Stimulated activated CD4-positive, alpha-beta T cell treated with anti-CD3 and anti-CD28 coated beads, Interleukin-2, amount 100 ng/mL, for 24 hours (primary cell): ENCODE data around the gene PRMT7.

Experiments
- DNase-seq, 2 donors: peaks; one replicate each; pipeline ENCODE4 v3.0.0-alpha.2; 2020

Gene PRMT7

DNA sequence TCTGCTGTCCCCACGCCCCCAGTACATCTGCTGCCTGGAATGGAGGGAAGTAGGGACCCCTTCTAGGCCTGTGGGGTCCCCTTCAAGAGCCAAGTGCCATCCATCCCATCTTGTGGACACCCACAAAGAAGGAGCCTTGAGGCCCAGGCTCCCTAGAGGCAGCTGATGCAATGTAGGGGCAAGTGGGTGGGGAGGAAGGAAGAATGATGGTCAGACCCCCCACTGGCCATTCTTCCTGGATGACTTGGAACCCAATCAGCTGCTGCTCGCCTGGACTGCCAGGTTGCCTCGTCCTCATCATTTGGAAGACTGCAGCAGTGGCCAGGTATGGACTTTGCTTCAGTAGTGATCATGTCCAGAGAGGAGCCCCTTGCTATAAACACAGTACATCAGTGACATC, 88.6 kb downstream of the PRMT7 start:
- no peak for DNase-seq

DNA sequence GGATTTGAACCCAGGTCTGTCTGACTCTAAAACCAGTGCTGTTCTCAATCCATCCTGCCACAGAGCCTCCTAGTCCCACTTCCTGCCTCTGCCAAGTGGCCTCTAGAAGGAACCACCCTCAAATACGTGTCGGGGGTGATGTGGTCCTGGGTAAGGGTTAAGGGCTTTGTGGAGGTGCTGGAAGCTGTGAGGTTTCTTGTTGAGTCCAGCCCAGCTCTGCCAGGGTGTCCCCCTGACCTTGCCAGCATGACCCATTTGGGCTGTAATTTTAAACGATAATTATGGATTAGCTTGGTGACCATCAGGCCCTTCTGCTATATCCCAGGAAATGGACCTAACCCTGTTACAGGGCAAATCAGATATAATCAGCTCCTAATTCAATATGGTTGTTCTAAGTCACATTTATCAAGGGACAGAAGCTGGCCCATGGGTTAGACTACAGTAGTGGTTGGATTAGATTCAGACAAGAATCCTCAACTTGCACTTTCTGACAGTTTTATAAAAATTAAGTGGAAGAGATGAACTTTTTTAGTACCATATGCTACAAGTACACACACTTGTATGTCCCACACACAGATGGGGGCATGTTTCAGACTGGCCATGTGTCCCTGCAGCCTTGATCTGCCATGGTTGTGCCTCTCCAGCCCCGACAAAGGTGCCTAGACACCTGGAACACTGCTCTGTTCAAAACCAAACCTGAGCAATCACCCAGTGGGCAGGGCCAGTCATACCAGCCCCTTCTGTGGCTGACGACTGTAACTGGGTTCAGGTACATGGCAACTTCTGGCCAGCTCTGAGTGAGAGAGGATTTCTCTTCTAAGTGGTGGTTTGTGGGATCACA, 89.5 kb downstream of the PRMT7 start:
- DNase-seq, result no peak

DNA sequence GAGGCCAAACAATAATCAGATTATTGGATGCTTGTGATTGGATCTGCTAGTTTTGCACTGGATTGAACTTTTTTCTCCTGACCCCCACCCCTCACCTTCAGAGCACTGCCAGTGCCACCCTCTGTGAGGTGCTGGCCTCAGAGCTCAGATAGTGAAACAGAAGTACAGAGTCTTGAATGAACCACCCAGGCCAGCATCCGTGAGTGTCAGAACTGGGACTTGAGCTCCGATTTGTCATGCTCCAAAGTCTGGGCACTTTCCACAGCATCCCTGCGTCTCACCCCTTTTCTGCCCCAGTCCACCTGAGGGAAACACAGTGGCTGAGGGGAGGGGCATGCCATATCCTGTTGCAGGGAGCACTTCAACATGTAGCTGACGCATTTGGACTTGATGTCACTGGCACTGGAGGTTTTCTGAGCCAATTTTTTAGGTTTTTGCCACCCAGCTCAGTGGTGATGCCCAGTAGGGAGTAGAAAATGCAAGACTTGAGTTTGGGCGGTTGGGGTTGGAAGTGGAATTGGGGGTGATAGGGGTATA, 90.2 kb downstream of the PRMT7 start:
- no peak for DNase-seq

- DNase-seq, result no peak
Measured at GRCh38 chr16:68401871-68402747, 91.3 kb downstream of the PRMT7 start.

- no peak for DNase-seq
Measured at GRCh38 chr16:68402748-68403040, 91.9 kb downstream of the PRMT7 start.

DNA sequence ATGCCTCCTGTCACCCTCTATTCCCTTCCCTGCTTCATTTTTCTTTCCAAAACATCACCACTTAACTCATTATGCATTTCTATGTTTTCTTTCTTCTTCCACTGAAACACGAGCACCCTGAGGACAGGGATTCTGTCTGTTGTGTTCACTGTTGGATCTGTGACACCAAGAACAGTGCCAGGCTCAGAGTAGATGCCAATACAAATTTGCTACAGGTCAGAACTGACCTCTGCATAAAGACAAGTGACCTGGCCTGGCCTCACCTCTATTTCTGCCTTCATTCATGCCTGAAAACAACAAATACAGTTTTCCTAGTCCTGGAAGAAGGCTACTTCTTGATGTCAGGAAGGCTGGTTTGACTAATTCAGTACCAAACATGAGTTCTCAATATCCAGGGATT, 92.4 kb downstream of the PRMT7 start:
- no peak for DNase-seq

DNA sequence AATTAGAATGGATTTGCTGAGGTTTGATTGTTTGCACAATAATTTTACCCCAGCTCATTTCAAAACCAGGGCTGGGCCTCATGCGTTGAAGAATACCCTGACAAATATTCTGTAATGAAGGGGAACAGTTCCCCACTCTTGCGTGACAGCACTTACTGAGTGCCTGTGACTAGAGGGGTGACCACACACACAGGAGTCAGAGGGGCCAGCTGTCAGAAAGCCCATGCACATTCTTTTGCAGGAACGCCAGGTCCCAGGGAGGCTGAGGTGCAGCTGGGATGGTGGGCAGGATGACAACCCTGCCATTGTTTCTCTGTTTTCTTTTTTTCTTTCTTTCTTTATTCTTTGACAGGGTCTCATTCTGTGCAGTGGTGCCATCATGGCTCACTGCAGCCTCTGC, 92.9 kb downstream of the PRMT7 start:
- DNase-seq, result no peak

- DNase-seq, result no peak
Measured at GRCh38 chr16:68404736-68405345, 94.0 kb downstream of the PRMT7 start.

DNA sequence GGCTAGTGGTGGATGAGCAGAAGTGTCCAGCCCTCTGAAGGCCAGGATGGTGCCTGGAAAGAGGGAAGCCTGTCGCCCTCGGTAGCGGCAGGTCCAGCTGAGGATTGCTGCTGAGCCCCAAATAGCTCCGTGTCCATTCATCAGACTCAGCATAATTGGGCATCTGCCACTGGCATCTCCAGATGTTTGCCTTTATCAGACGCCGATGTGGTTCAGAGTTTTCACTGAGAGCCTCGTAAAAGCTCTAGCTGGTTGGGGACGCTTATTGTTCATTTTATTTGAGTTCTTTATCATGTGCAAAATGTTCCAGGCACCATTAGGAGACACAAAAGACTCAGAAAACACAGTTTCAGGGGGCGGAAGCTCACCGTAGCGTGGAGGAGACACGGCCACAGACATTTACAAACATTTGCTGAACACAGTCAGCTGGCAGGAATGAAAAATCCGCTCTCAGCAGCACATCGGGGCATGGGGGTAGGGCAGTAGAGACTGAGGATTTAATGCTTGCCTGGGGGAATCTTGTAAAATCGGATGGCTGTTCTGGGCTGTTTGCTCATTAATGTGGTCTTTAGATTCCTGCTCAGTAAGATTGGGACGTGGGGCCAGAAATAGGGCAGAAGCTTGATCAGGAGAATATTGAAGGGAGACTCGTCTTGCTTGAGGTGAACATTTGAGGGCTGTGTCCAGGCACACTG, 95.8 kb downstream of the PRMT7 start:
- no peak for DNase-seq
